GM19328 (cell line): ENCODE measurements around the gene CFH.
"Not testable (repeated sequence)": the region's sequence is repeated elsewhere in the genome, so short reads cannot be mapped to it uniquely, and the experiment has no call there.

Experiments
- ATAC-seq: cut with Tn5 transposase; IDR thresholded peaks from one replicate; pipeline ENCODE4 v1.9.1; 2021; ENCODE audit warnings: mild to moderate bottlenecking, moderate library complexity; ENCODE audit not compliant: unreplicated experiment

The CFH gene

DNA sequence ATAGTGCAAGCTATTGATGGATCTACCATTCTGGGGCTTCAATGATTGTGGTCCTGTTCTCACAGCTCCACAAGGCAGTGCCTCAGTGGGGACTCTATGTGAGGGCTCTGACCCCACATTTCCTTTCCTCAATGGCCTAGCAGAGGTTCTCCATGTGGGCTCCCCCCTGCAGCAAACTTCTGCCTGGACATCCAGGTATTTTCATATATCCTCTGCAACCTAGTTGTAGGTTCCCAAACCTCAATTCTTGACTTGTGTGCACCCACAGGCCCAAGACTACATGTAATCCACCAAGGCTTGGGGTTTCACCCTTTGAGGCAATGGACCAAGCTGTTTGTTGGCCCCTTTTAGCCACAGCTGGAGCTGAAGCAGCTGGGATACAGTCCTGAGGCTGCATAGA lies 86.9 kb downstream of the CFH start:
- no peak for ATAC-seq

DNA sequence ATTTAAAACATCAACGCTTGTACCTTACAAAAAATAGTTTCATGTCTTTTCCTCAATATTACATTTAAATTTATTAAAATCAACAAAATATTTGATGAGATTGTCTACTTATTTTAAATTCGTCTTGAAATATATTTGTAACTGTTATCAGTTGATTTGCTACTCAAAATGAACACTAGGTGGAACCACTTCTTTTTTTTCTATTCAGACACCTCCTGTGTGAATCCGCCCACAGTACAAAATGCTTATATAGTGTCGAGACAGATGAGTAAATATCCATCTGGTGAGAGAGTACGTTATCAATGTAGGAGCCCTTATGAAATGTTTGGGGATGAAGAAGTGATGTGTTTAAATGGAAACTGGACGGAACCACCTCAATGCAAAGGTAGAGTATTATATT lies 91.4 kb downstream of the CFH start:
- peak; percentile 82 for ATAC-seq

DNA sequence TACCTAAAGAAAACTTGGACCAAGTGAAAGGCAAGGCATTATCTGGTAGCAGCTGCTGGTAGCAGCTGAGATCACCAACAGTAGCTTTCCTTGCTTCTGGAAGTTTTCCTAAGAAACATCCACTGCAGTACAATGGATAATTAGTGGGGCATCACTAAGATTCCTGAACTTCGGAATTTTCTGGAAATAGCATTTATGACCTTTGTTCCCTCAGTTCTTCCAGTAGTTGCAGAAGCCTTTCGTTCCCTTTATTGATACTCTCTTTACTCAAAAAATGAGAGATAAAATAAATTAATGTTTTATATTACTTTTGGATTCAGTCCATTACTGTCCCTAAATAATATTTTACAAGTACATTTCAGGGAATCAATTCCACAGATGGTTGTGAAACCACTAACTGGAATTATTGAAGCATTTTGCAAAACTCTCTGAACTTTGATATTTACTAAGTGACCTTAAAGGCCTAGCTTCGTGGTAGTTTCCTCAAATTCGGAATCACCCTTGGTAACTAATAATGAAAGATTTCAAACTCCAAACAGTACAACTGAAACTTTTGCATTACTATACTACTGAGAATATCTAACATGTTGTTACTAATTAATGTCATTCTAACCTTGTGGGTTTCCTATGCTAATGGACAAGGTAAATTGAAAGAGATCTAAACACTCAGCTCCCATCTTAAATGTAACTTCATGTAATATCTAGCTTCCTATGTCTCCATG lies 113.3 kb downstream of the CFH start:
- not testable (repeated sequence) for ATAC-seq

DNA sequence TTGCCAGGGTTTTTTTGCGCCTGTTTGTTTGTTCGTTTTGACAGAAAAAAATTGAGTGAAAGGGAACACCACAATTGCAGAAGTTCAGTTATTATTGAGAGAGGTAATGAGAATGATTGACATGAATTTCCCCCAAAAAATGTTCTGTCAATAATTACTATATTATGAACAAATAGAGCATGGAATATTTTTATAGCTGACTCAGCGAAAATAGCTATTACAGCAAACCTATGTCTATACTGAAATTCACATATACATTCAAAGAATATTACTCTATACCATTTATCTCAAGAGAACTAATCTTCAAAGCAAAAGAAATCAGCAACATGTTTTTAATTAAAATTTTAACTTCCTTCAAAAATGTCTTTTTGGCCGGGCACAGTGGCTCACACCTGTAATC lies 118.0 kb downstream of the CFH start:
- ATAC-seq = not testable (repeated sequence)

DNA sequence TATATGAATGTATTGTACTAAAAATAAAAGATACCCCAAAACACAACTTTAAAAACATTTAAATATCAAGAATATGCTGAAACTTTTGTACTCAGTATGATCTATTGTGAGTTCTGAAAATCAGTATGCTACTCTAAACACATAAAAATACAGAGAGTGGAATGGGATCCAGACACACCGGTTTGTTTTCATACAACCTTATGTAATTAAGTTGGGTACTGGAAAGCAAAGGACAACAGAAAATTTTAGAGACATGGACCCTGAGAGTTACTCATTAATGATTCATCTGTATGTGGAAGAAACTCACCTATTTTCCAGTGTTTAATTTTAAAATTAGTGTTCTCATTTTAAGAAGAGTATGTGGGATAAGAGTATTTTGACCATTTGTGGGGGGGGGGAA lies 121.9 kb downstream of the CFH start:
- ATAC-seq = no peak

DNA sequence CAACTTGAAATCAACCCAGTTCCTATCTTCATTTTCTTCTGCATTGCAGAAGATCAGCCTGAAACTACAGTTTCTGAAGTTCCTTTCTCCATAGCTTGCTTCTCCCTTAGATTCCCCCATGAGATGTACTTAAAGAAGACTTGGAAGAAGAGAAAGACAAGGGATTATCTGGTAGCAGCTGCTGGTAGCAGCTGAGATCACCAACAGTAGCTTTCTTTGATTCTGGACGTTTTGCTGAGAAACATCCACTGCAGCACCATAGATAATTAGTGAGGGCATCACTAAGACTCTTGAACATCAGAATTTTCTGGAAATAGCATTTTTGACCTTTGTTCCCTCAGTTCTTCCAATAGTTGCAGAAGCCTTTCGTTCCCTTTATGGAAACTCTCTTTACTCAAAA lies 122.3 kb downstream of the CFH start:
- no peak for ATAC-seq

DNA sequence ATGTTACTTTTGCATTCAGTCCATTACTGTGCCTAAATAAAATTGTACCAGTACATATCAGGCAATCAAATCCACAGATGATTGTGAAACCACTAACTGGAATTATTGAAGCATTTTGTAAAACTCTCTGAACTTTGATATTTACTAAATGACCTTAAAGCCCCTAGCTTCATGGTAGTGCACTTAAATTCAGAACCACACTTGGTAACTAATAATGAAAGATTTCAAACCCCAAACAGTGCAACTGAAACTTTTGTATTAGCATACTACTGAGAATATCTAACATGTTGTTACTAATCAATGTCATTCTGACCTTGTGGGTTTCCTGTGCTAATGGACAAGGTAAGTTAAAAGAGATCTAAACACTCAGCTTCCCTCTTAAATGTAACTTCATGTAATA lies 122.8 kb downstream of the CFH start, which contains the start of gene CFHR3:
Gene CFHR3 (plus strand): TSS at position 238 of the 400 bp plus-strand sequence. CDS start 47 bp downstream, at position 285.
- ATAC-seq = no peak

DNA sequence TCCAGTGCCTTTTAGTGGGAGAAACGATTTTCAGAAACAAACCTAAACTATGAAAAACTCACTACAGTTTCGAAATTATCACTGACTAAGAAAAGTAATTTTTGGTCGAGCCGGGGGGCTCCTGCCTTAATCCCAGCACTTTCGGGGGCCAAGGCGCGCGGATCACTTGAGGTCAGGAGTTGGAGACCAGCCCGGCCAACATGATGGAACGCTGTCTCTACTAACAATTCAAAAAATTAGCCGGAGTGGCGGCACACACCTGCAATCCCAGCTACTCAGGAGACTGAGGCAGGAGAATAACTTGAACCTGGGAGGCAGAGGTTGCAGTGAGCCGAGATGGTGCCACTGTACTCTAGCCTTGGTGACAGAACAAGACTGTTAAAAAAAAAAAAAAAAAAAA lies 125.8 kb downstream of the CFH start:
- ATAC-seq = no peak

DNA sequence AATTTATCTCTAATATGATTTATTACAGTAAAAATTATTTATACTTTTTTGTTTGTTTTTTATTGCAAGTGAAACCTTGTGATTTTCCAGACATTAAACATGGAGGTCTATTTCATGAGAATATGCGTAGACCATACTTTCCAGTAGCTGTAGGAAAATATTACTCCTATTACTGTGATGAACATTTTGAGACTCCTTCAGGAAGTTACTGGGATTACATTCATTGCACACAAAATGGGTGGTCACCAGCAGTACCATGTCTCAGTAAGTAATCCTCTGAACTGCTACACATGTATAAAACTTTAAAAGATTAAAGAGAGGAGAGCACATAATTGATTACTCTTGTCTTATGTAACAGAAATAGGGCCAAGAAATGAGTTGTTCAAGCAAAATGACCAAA lies 127.2 kb downstream of the CFH start:
- no peak for ATAC-seq

DNA sequence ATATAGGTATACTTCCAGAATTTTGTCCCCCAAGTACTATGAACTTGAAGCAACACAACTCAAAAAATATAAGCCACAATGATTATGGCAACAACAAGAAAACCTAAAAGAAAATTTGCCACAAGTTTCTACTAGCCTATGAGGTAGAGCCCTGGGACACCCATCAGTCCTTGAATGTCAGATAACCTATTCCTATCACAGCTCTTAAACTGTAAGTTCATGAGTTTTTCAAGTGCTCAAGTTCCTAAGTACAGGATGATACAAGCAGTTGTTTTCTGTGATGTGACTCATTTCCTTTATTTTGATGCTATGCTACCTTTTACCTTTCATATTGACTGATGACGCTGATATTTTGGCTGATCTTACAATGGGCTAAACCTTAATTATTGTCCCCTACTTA lies 139.4 kb downstream of the CFH start:
- not testable (repeated sequence) for ATAC-seq

DNA sequence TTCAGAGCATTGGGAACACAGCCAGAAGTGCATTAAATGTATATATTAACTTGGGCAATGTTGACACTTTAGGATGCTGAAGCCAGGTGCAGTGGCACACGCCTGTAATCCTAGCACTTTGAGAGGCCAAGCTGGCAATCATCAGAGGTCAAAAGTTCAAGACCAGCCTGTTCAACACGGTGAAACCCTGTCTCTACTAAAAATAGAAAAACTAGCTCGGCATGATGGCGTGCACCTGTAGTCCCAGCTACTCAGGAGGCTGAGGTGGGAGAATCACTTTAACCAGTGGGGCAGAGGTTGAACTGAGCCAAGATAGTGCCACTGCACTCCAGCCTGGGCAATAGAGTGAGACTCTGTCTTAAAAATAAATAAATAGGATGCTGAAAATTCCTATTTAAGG lies 142.3 kb downstream of the CFH start:
- ATAC-seq = not testable (repeated sequence)
